HCEC 1CT (cell line): ENCODE results near the gene ACTL10.

ENCODE experiments used
- DNase-seq: peaks from one replicate; pipeline ENCODE4 v3.0.0-alpha.2; 2017

The ACTL10 gene

GRCh38 chr20:33650111-33650752 lies 16.5 kb upstream of the ACTL10 start:
- DNase-seq, result no peak

- no peak for DNase-seq
Measured at GRCh38 chr20:33650753-33651561, 15.8 kb upstream of the ACTL10 start.

GRCh38 chr20:33651562-33652048 lies 15.1 kb upstream of the ACTL10 start:
- DNase-seq, result no peak

- DNase-seq, result peak; percentile 58
Measured at GRCh38 chr20:33653218-33653899, 13.4 kb upstream of the ACTL10 start.

GRCh38 chr20:33653900-33654596 lies 12.7 kb upstream of the ACTL10 start:
- no peak for DNase-seq

- no peak for DNase-seq
Measured at GRCh38 chr20:33654680-33655161, 12.0 kb upstream of the ACTL10 start.

- no peak for DNase-seq
Measured at GRCh38 chr20:33655164-33655563, 11.6 kb upstream of the ACTL10 start.

- no peak for DNase-seq
Measured at GRCh38 chr20:33656010-33656782, 10.5 kb upstream of the ACTL10 start.

- no peak for DNase-seq
Measured at GRCh38 chr20:33656783-33657703, 9.7 kb upstream of the ACTL10 start.

GRCh38 chr20:33657704-33658095 lies 9.0 kb upstream of the ACTL10 start:
- DNase-seq, result no peak

GRCh38 chr20:33658510-33658909 lies 8.2 kb upstream of the ACTL10 start:
- DNase-seq, result no peak

GRCh38 chr20:33658929-33659328 lies 7.8 kb upstream of the ACTL10 start:
- no peak for DNase-seq

GRCh38 chr20:33659341-33660034 lies 7.3 kb upstream of the ACTL10 start:
- no peak for DNase-seq

GRCh38 chr20:33660035-33660684 lies 6.6 kb upstream of the ACTL10 start:
- DNase-seq, result no peak

GRCh38 chr20:33660685-33661058 lies 6.1 kb upstream of the ACTL10 start:
- DNase-seq, result no peak

GRCh38 chr20:33662172-33662571 lies 4.6 kb upstream of the ACTL10 start, which contains the start of gene C20orf144:
C20orf144 (plus strand) TSS chr20:33662327; CDS start chr20:33662346, 19 bp downstream.
- DNase-seq, result no peak

- peak; percentile 82 for DNase-seq
Measured at GRCh38 chr20:33663161-33664084, 3.3 kb upstream of the ACTL10 start.

- DNase-seq, result no peak
Measured at GRCh38 chr20:33664085-33664761, 2.5 kb upstream of the ACTL10 start.
